Measurements from ENCODE around the gene LRRC57. TPM values are rescaled to one million over a fixed set of nuclear protein-coding genes. Genes with fewer than 3 reads are reported as not detected.

Gene LRRC57
- total RNA-seq, 1 donor from 2014 or later, result 32.8 TPM

- DNase-seq, result peak; percentile 94
Measured at GRCh38 chr15:42490671-42491538, 57.7 kb downstream of the LRRC57 start, which contains the start of gene ZNF106. Gene ZNF106, minus strand, starts transcription at chr15:42491141. Its CDS starts 18,852 bp downstream, at chr15:42472289.

GRCh38 chr15:42490291-42490670 lies 58.3 kb downstream of the LRRC57 start:
- peak; percentile 28 for DNase-seq

Other genes with a start within 250 kb of the LRRC57 start
- gene CAPN3, start 189.3 kb downstream of the LRRC57 start, total RNA-seq, result 0.37 and 2.4 TPM in 2 replicates
- gene ZNF106, start 57.7 kb downstream of the LRRC57 start, total RNA-seq, result 46.3 and 58.3 TPM in 2 replicates
- gene SNAP23, start 53.2 kb downstream of the LRRC57 start, total RNA-seq, result 181 and 203 TPM in 2 replicates
- 32.0 and 52.4 TPM in 2 replicates for gene HAUS2, start within 50 bp of the LRRC57 start, total RNA-seq
- gene STARD9, start 26.8 kb upstream of the LRRC57 start, total RNA-seq, result 23.0 and 35.4 TPM in 2 replicates
- gene CDAN1, start 188.3 kb upstream of the LRRC57 start, total RNA-seq, result 12.9 and 17.0 TPM in 2 replicates

All from dermis blood vessel endothelial cell (primary cell).